Measurements from ENCODE around the gene HTR3B. TPM values are rescaled to one million over a fixed set of nuclear protein-coding genes. Genes with fewer than 3 reads are reported as not detected.

HTR3B gene, protein sequence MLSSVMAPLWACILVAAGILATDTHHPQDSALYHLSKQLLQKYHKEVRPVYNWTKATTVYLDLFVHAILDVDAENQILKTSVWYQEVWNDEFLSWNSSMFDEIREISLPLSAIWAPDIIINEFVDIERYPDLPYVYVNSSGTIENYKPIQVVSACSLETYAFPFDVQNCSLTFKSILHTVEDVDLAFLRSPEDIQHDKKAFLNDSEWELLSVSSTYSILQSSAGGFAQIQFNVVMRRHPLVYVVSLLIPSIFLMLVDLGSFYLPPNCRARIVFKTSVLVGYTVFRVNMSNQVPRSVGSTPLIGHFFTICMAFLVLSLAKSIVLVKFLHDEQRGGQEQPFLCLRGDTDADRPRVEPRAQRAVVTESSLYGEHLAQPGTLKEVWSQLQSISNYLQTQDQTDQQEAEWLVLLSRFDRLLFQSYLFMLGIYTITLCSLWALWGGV
- not detected for total RNA-seq
- under 1 TPM in 1 of 3 donors, not detected in 2; 0.07 TPM for polyA plus RNA-seq

DNA sequence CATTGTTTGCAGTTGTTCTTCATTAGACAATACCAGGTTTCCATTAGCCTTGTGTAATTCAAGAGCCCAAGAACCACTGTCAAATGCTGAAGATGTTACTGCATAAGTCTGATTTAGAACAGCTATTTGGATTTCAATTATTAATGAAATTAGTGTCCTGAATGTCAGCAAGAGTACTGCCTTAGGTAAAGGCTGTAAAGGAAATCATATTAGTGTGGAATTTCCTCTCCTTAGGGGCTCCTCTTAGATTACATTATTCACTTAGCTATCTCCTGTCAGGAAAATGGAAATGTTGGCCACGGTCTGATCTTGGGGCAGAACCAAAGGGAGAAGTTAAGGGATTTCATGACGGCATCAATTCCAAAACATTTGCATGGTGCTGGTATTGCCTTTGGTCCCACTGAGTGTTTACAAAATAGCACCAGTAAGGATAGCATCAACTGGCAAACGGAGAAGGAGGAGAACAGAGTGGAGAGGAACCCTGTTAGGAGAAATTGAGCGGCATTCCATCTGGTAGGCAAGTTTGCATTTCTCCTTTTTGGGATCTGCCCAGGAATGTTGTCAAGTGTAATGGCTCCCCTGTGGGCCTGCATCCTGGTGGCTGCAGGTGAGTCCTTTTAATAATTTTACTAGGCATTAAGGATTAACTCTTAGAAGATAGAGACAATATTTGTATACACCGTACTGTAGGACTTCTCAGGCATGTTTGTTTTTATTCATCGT lies at the start of gene HTR3B:
HTR3B (plus strand) TSS at position 418 of the 723 bp plus-strand sequence; CDS start at position 556, 138 bp downstream.
- no peak for DNase-seq
- Histone ChIP-seq H3K4me1 (peaks cover 0 to 11% (median 8%) of the 10 kb centered on the region in 4 donors), H3K27me3 (no peaks in the 10 kb centered on the region), H3K4me3 (no peak within 1 kb of the TSS), H3K36me3 (no peaks in the 10 kb centered on the region), H3K9me3 (no peaks in the 10 kb centered on the region), H3K27ac (no peak within 1 kb of the TSS)
- no peak for TF ChIP-seq POLR2AphosphoS5 (IDR thresholded peaks at IDR 0.05)
- no peak for TF ChIP-seq EP300 (IDR thresholded peaks at IDR 0.05)
- TF ChIP-seq, protein P1, sequence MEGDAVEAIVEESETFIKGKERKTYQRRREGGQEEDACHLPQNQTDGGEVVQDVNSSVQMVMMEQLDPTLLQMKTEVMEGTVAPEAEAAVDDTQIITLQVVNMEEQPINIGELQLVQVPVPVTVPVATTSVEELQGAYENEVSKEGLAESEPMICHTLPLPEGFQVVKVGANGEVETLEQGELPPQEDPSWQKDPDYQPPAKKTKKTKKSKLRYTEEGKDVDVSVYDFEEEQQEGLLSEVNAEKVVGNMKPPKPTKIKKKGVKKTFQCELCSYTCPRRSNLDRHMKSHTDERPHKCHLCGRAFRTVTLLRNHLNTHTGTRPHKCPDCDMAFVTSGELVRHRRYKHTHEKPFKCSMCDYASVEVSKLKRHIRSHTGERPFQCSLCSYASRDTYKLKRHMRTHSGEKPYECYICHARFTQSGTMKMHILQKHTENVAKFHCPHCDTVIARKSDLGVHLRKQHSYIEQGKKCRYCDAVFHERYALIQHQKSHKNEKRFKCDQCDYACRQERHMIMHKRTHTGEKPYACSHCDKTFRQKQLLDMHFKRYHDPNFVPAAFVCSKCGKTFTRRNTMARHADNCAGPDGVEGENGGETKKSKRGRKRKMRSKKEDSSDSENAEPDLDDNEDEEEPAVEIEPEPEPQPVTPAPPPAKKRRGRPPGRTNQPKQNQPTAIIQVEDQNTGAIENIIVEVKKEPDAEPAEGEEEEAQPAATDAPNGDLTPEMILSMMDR (IDR thresholded peaks at IDR 0.05): no peak
- TF ChIP-seq POLR2A (IDR thresholded peaks at IDR 0.05): no peak
- intact Hi-C loops (cut with DNase I): no loop called here
- 78 to 87% methylated on average over 6 of the region's 6 CpGs for WGBS, 2 donors

DNA sequence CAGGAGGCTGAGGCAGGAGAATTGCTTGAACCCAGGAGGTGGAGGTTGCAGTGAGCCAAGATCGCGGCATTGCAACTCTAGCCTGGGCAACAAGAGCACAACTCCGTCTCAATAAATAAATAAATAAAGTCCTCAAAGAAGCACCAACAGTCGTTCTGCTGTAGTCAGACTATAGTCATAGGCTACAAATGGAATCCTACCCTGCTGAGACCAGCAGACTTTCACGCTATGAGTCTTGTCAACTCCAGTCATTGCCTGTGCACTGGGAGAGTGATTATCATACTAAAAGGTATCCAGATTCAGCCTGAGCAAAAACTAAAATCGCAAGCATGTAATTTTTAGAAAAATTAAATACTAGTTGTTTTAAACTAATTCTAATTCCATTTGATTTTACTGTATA lies 48.8 kb upstream of the HTR3B start:
- Histone ChIP-seq H3K27ac (no peak overlapping the region), H3K27me3 (no peaks in the 10 kb centered on the region), H3K36me3 (peaks cover 0 to 17% (median 5%) of the 10 kb centered on the region in 4 donors), H3K9me3 (no peaks in the 10 kb centered on the region), H3K4me3 (no peak overlapping the region), H3K4me1 (peaks cover 0 to 20% (median 2%) of the 10 kb centered on the region in 4 donors)
- intact Hi-C loops (cut with DNase I): no loop called here
- 97% methylated on average over 6 of the region's 6 CpGs for WGBS, 2 donors
- no peak for DNase-seq
- TF ChIP-seq EP300 (IDR thresholded peaks at IDR 0.05): no peak
- TF ChIP-seq POLR2AphosphoS5 (IDR thresholded peaks at IDR 0.05): no peak
- no peak for TF ChIP-seq POLR2A (IDR thresholded peaks at IDR 0.05)
- TF ChIP-seq, protein P1 (IDR thresholded peaks at IDR 0.05): no peak

DNA sequence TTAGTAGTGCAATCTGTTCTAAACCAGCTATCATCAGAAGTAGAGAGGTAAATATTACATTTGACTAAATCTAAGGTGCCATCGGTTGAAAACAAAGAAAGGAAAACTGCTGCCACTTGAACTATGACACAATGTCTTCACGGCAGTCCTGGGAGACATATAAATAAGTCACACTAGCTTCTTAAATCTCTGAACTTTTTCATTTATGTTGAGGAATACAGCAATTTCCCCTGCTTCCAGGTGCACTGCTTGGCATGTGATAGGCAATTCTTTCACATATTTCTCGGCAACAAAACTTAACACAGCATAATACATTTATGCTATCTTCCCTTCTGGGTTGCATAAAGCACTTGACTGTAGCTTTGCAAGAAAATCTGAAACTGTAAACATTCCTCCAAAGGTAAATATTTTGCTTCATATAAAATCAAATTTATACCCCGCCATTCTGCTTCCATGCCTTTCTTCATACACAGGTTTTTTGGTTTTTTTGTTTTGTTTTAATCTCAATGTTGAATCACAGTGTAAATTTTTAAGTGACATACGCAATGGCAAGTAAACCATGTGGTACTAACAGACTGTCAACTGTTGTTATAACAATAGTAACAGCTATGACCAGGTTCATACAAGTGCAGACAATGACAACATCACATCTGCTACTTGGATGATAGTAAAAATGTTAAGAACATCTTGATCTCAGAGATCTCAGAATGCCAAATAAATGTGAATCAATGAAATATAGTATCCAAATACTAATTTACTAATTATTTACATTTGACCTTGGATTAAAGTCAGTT lies 47.4 kb upstream of the HTR3B start:
- WGBS, 2 donors: 23 to 65% methylated on average over 5 of the region's 5 CpGs
- Histone ChIP-seq H3K27me3 (no peaks in the 10 kb centered on the region), H3K36me3 (peaks cover 0 to 3% (median 1%) of the 10 kb centered on the region in 4 donors), H3K9me3 (no peaks in the 10 kb centered on the region), H3K4me3 (no peak overlapping the region), H3K27ac (no peak overlapping the region), H3K4me1 (peaks cover 0 to 20% (median 2%) of the 10 kb centered on the region in 4 donors)
- DNase-seq: no peak
- TF ChIP-seq POLR2AphosphoS5 (IDR thresholded peaks at IDR 0.05): no peak
- TF ChIP-seq, protein P1 (IDR thresholded peaks at IDR 0.05): no peak
- intact Hi-C loops (cut with DNase I): no loop called here

DNA sequence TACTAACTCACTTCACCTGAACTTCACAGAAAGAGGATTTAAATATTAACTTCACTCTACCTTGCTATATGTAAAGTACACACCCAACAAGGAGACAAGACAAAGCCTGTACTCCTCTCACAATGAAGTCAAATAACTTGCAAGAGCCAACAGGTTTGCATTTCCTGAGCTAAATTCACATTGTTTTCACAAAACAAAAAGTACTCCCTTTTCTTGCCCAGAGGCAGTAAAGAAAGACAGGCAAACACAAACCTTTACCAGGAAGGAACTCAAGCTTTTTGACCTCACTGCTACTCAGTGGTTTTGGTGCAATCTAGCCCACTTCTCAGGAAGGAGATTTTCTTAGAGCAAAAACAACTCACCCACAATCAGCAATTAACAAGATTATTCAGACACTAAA lies 44.9 kb upstream of the HTR3B start:
- no peak for DNase-seq
- H3K27ac ChIP-seq: no peak overlapping the region
- peaks cover 0 to 15% (median 1%) of the 10 kb centered on the region in 4 donors for H3K4me1 ChIP-seq
- H3K27me3 ChIP-seq: no peaks in the 10 kb centered on the region
- TF ChIP-seq, protein P1 (IDR thresholded peaks at IDR 0.05): no peak
- TF ChIP-seq POLR2A (IDR thresholded peaks at IDR 0.05) (no peak), POLR2AphosphoS5 (IDR thresholded peaks at IDR 0.05) (no peak), EP300 (IDR thresholded peaks at IDR 0.05) (no peak)
- H3K36me3 ChIP-seq: no peaks in the 10 kb centered on the region
- H3K4me3 ChIP-seq: no peak overlapping the region
- H3K9me3 ChIP-seq: no peaks in the 10 kb centered on the region
- intact Hi-C loops (cut with DNase I): no loop called here
